HepG2 (cell line): ENCODE data around the gene BOD1.

Experiments used
- CTCF ChIP-seq: sonication (generic); formaldehyde crosslinking; IDR thresholded peaks from 2 replicates; pipeline ENCODE4 v1.5.0; 2020; ENCODE audit warnings: mild to moderate bottlenecking, missing genetic modification reagents, moderate library complexity
- EP300 ChIP-seq, 3 experiments: sonication (generic) in 1 of 3; formaldehyde crosslinking in 1 of 3; IDR thresholded peaks; 2 replicates each; pipeline versions ENCODE4 v1.5.1 to v1.6.1; 2011 to 2020; ENCODE audit warnings: low read depth in 2 of 3, low read length in 2 of 3, borderline replicate concordance in 1 of 3, improper control_type of control experiment in 1 of 3, mild to moderate bottlenecking in 1 of 3, missing genetic modification reagents in 1 of 3, moderate library complexity in 1 of 3
- JUN ChIP-seq: sonication (generic); formaldehyde crosslinking; IDR thresholded peaks from 2 replicates; pipeline ENCODE4 v1.4.0; 2020; ENCODE audit warnings: mild to moderate bottlenecking, missing genetic modification reagents
- NPAS2 ChIP-seq: sonication (generic); formaldehyde crosslinking; IDR thresholded peaks from 2 replicates; pipeline ENCODE4 v1.8.0; 2022; ENCODE audit warnings: mild to moderate bottlenecking, missing genetic modification reagents, borderline replicate concordance
- PRDM15 ChIP-seq: sonication (generic); formaldehyde crosslinking; IDR thresholded peaks from 2 replicates; pipeline ENCODE4 v1.4.0; 2020; ENCODE audit warnings: missing genetic modification reagents
- STAT5B ChIP-seq: sonication (generic); formaldehyde crosslinking; IDR thresholded peaks from 2 replicates; pipeline ENCODE4 v1.4.0; 2020; ENCODE audit warnings: missing genetic modification reagents
- ZFP36 ChIP-seq: fragments of 150-350 bp; IDR thresholded peaks from 2 replicates; pipeline ENCODE4 v1.6.1; 2018; ENCODE audit warnings: borderline replicate concordance, low read length, low read depth; ENCODE audit not compliant: partially characterized antibody
- ZNF121 ChIP-seq: sonication (generic); formaldehyde crosslinking; IDR thresholded peaks from 2 replicates; pipeline ENCODE4 v1.5.0; 2020; ENCODE audit warnings: mild to moderate bottlenecking, missing genetic modification reagents

- TF ChIP-seq ZFP36: no peak
- no peak for TF ChIP-seq ZNF121
- TF ChIP-seq JUN (CRISPR knock-in tag): no peak
- TF ChIP-seq PRDM15 (CRISPR knock-in tag): no peak
- TF ChIP-seq STAT5B (CRISPR knock-in tag): no peak
- no peak for TF ChIP-seq NPAS2 (CRISPR knock-in tag)
- no peak for TF ChIP-seq EP300 (IDR thresholded peaks at IDR 0.05; ENCODE audit: low read depth in 2 of 2, low read length in 2 of 2)
- TF ChIP-seq EP300 (CRISPR knock-in tag; IDR thresholded peaks at IDR 0.05; ENCODE audit: borderline replicate concordance): no peak
- TF ChIP-seq CTCF (CRISPR knock-in tag): no peak
Measured at GRCh38 chr5:173634465-173634983, 18.1 kb upstream of the BOD1 start.
